Activated CD4-positive, CD25-positive, alpha-beta regulatory T cell treated with anti-CD3 and anti-CD28 coated beads, Interleukin-2, amount 50 U/mL, for 72 hours (primary cell): ENCODE data around the gene LAMA3.
A peak's percentile ranks its signal among the peaks of the same experiment; 100 is the strongest.

Experiments used
- DNase-seq: peaks from one replicate; pipeline ENCODE4 v3.0.0; 2021

Gene LAMA3

DNA sequence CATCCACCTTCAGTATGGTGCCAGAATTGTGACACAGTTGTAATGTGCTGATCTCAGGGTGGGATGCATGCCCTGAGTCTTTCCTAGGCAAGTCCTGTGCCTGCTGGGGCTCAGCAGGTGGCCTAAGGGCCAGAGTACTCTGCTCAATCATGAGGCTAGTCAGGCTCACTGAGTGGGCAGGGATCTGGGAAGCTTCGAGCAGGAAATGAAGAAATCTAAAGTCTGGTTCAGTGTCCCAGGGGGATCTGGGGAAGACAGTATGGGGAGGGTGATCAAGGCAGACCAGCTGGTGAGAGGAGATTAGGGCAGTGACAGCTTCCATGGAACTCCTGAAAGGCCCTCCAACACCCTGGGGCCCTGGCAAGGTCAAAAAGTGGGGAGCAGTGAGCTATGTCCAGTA lies 17.7 kb upstream of the LAMA3 start:
- no peak for DNase-seq

DNA sequence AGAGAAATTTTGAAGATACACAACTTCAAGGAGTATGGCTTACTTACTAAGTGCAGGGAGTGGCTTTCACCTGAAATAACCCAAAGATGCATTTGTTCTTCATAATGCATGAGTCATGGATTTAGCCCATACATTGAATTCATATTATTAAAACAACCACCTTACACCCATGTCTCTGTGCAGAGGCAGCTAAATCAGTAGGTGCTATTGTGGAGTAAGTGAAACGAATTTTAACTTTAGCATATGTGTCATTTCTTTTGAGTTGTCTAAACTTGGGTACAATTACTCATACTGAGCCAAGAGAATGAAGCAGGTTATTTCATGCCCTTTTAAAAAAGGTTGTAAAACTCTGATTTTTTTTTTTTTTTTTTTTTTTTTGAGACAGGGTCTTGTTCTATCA lies 15.5 kb upstream of the LAMA3 start:
- DNase-seq, result no peak

DNA sequence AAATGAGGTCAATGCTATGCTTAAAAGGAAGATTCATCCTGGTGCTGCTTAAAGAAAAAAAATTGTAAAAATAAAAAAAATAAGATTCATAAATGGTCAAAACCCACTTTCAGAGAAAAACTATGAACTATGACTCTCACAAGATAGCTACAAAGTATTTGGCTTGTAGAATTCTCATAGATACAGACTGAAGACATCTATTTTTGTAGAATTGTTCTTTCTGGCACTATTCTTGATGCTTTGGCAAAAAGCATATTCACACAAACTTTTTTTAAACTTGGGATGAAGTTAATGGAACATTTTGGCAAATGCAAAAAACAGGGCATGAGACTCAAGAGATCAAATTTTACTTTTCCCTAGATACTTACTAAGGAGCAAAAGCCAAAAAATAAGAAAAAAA lies 14.0 kb upstream of the LAMA3 start:
- DNase-seq, result no peak

DNA sequence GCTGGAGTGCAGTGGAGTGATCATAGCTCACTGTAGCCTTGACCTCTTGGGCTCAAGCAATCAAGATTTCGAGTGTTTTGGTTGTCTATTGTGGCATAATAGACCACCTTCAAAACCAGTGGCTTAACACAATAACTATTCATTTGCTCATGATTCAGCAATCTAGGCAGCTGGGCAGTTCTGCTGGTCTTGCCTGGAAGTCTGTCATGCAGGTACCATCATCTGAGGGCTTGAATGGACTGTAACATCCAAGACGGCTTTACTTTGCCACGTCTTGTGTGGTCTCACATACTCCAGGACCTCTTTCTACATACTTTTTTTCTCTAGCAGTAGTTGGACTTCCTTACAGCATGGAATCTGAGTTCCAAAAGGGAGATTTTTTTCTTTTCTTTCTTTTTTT lies 13.4 kb upstream of the LAMA3 start:
- no peak for DNase-seq

DNA sequence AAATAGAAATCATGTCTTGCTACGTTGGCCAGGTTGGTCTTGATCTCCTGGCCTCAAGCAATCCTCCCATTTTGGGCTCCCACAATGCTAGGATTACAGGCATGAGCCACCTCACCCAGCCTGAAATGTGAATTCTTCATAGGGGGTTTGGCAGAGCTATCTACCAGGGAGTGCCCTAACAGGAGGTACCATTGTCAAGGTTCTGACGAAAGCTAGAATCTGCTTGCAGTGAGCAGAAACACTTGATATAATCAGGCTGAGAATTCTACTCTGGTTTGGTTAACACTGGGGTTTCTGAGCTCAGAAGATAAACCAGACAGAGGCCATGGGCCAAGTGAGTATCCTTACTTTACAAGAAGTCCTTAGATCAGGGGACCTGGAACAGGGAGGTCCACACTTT lies 7.2 kb upstream of the LAMA3 start:
- DNase-seq, result no peak

DNA sequence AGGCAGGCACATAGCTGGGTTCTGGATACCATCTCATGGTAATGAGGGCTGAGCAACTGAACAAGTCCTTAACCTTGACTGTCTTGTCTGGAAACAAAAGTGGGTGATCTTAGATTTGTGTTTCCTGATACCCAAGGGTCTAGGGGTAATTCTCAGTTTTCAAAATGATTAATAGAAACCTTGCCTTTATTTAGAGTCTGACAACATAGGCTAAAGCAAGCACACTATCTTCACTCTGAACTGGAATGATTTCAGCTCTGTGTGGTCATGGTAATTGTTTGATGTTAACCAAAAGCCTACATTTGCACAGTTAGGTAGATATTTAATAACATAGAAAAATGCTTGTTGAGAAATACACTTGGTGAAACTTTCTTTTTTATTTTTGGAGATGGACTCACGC lies 6.8 kb upstream of the LAMA3 start:
- DNase-seq, result no peak

DNA sequence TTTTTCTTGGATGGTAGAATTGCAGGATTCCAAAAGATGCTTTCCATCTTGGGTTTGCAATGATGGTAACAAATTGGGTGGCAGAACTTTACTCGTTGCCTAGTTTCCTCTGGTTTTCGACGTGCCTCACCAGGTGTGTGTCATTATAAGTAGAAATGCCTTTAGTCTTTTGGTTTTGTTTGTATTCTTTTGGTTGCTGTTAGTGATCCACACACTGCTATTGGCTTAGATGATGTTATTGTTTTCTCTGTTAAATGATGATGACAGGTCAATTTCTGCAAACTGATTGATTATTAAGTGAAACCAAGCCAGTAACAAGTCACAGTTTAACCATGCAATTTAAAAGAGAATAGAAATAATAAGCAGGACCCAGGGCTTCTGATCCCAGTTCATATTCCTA lies 6.1 kb upstream of the LAMA3 start:
- no peak for DNase-seq

DNA sequence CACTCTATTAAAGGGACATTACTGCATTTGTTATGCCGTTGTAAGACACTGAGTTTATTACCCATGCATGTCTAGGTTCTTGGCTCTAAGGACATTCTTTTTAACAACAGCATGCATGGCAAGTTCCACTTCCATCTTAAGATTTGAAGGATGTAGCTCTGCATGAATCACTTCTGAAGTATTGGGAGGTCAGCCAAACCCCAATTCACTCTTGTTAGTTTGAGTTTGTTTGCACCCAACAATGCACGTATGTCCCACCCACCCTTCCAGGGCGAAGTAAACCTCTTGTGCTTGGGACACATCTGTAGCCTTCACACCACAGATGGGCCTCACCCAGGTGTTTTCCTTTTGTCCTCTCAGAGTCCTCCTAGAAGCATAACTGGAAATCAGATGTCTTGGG lies 5.6 kb upstream of the LAMA3 start:
- no peak for DNase-seq

DNA sequence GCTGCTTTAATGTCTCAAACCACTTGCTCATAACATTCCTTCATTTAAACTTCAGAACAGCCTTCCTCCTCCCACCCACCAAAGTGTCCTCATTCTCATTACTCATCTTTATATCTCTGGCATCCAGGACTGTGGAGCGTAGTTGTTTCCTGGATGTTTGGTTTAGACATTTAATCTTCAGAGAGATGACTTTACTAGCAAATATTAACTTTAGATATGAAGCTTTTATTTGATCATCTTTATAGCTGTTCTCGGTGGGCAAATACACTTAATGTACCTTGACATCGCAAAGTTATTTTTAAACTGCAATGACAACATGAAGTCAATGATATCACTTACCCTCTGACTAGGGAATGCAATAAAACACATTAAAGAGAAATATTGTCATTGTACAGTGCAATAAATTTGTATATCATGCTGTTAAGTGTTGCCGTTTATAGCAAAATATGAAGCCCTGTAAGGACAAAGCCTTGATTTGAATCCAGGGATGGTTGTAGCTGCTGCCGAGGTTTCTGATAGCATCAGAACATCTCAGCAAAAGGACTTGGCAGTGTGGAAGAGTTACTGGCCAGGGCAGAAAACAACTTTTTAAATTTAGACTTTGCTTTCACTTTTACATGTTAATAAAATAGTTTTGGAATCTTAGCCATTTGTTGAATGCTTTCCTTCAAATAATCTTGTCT lies 4.6 kb upstream of the LAMA3 start:
- DNase-seq, result no peak

DNA sequence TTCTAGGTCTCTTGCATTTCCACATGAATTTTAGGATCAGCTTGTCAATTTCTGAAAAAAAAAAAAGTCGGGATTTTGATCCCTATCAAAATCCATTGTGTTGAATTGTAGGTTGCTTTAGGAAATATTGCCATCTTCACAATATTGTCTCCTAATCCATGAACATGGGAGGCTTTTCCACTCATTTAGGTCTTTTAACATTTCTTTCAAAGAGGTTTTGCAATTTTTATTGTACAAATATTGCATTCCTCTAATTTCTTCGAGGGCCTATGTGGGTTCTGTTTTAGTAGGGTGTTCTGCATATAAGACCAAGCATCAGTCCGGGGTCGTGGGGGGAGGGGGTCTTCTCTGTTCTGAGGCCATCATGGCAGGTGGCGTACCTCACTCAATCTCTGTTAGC lies 725 bp upstream of the LAMA3 start:
- DNase-seq, result no peak

DNA sequence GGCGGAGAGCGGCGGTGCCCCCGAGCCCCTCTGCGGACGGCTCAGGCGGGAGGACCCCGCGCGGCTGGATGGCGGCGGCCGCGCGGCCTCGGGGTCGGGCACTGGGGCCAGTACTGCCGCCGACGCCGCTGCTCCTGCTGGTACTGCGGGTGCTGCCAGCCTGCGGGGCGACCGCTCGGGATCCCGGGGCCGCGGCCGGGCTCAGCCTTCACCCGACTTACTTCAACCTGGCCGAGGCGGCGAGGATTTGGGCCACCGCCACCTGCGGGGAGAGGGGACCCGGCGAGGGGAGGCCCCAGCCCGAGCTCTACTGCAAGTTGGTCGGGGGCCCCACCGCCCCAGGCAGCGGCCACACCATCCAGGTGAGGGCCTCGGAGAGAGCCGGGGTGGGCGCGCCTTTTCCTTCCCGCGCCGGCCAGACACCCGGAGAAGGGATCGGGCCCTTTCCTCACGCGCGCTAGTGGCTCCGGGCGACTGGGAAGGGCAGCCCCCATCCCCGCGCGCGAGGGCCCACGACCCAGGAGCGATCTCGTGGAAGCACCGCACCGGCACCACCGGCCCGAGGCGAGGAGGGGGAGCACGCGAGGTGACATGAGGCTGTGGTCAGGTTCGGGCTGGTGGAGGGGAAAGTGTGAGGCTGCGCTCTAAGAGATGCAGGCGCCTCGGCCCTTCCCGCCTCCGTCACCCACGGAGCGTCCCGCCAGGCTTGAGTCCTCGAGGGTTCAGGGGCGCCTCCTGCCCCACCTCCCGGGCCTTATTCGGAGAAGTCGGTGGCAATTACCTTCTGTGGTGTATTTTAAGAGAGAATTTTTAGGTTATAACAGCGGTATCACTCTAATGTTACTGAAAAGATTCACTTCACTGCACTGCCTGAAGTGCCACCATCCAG lies 607 bp downstream of the LAMA3 start:
- peak; percentile 34 for DNase-seq

DNA sequence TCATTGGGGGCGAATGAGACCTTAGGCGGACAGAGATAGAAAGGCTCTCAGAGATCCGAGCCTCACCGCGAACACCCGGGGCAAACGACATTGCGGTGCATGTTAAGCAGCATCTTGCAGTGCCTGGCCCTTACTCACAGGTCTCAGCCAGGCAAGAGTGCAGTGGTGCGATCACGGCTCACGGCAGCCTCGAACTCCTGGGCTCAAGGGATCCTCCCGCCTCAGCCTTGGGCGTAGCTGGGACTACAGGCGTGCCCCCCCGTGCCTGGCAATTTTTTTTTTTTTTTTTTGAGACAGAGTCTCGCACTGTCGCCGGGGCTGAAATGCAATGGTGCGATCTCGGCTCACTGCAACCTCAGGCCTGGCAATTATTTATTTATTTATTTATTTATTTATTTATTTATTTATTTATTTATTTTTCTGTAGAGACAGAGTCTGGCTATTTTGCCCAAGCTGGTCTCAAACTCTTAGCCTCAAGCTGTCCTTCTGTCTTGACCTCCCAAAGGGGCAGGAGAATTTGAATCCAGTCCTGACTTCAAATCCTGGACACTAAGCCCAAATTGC lies 1.3 kb downstream of the LAMA3 start:
- DNase-seq, result no peak

DNA sequence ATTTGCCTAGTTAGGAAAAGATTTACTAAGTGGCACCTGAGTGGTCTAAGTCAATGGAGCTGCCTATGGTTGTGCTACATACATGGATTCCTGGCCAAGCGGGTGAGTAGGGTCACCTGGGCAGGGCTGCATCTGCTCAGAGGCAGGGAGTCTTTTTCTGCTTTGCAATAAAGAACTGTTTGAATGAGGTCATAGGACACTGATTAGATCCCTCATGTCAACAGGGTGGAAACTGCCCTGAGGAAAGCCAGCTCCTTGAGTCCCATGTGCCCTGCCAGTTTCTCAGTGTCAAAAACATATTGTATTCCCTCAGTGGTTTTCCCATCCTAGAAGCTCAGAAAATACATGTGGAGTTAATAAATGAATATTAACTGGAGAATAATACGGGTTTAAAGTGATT lies 4.6 kb downstream of the LAMA3 start:
- no peak for DNase-seq

DNA sequence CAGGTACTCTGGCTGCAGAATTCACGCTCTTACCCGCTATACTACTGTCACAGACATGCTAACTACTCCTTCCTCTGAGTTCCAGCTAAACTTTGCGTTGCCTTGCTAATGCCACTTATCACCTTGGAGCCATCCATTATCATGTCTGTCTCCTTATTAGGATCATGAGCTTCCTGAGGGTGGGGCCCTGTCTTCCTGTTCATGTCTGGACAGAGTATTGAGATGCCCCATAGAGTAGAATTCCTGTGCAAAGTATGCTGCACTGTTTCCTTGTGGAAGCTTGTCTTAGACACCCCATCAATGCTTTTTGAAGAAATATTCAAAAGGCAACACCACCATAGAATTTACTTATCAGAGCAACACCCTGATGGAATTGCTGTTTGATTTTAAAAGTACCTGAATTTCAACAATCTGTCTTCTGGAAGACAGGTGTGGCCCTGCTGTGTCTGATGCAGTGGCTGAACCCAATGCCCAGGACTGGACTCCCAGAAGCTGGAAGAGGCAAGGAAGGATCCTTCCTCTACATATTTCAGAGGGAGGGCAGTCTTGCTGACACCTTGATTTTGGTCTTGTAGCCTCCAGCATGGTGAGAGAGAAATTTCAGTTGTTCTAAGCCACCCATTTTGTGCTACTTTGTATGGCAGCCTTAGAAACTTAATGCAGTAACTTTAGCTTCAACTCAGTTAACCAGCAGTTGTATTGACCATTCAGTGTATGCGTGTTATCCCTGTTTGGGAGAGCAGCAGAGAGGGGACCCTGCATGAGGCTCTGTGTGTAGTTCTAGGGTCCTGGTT lies 5.6 kb downstream of the LAMA3 start:
- DNase-seq, result no peak

DNA sequence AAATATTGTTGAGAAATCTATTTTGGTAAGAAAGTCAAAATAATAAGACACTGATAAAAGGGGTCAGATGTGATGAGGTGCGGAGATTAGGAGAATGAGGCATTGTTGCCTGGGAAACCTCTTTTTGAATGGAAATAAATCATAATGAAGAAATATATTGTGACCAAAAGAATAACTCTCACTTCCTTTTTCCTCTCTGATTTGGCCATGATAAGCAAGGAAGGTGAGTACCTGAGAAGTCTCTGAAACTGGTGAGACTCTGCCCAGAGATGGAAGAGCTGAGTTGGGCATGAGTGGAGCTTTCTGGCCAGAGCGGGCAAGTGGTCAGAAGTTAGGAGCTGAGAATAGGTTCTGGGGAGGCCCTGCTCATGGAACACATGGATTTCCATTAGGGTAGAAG lies 11.8 kb downstream of the LAMA3 start:
- DNase-seq, result no peak

DNA sequence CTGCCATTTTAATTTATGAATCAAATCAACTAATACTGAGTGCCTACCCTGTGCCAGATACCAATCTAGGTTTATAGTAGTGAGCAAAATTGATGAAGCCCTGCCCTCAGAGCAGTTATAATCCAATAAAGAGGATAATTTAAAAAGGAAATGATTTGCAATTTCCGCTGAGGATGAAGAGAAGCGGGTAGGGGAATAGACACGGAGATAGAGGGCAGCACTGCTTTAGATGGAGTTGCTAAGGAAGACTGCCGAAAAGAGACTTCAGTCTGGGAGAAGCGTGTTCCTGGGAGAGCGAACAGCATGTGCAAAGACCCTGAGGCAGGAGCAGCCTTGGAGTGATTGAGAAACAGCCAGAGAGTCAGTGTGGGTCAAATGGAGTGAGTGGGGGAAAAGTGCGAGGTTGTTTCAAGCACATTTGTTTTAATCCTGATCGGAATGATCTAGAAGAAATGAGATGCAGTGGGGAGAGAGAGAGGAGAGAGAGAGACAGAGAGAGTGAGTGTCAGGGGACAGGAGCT lies 12.4 kb downstream of the LAMA3 start:
- no peak for DNase-seq

DNA sequence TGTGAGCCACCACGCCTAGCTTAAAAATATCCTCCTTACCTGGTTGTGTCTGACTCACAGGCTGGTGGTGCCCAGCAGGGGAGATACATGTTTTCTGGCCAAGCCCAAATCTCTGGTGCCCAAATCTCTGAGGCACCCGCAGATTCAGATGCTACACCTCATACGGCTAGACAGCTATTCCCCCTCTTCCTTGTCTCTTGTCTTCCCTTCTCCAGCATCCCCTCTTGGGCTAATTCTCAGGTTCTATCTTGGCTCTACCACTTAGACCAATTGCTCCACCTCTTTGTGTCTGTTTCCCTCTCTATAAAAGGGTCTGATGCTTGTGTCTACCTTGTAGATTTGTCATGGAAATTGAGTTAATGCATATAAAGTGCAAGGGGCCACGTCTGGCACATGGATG lies 13.4 kb downstream of the LAMA3 start:
- DNase-seq, result no peak

DNA sequence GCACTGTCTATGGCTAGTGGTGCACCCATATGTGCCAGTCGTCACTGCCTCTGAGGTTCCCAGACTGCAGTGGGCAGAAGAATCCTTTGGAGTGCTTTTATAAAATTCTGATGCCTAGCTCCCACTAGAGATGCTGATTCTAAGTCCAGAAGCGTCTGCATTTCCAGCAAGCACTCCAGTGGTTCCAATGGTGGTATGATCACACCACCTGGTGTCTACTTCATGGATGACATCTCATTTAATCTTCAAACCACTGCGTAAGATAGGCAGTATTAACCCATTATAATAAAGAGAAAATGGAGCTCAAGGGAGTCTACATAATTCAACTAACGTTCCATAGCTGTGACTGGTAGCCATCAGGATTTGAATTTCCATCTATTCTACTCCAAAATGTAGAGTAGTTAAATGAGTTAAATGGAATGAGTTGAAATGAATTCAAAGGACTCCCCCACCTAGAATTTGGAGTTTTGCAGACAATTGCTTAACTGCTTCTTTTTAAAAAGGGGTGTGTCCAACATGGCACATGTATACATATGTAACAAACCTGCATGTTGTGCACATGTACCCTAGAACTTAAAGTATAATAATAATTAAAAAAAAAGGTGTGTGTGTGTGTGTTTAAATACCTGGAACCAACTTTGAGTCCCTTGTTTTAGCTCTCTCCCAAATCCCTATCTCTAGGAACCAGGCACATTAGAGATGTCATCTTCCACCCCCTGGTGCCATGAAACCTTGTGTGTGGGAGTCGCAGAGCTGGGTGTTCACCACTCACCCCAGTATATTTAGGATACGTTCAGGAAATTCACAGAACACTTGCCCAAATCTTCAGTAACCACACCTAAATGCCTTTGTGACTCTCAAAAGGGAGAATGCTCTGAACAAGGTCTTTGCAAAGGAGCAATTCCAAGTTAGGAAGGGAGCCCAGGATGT lies 14.1 kb downstream of the LAMA3 start:
- DNase-seq, result no peak

DNA sequence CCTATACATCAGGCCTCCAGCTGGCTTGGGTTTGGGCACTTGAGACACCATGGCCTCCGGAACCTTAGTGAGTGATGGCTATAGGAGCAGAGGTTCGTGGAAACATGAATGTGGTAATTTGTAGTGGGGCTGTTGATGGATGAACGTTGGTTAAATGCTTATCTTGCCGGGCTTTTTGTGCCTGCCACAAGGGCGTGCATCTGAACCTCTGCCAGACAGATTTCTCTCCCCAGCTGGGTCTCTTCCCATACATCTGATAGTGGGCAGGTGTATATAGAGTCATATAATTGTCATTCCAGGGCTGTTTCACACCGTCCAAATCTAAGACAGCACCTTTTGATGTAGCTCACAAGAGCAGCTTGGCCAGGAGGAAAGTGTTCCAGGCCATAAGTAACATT lies 14.7 kb downstream of the LAMA3 start:
- no peak for DNase-seq

DNA sequence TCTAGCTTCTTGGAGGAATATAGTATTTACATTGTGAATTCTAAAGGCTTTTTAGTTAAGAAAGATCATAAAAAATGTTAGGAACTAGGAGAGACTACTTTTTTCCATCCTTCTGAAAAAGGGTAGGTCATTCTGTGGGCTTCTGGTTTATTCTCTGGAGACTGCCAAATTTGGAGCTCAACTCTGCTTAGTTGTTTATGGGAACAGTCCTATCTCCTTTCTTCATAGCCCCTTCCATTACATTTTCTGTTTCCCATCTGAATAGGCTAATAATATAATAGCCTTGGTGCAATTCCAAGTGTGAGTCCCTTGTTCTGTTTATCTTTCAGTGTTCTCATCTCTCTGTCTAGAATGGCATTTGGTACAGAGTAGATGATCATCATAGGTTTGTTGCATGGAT lies 15.6 kb downstream of the LAMA3 start:
- DNase-seq, result no peak

DNA sequence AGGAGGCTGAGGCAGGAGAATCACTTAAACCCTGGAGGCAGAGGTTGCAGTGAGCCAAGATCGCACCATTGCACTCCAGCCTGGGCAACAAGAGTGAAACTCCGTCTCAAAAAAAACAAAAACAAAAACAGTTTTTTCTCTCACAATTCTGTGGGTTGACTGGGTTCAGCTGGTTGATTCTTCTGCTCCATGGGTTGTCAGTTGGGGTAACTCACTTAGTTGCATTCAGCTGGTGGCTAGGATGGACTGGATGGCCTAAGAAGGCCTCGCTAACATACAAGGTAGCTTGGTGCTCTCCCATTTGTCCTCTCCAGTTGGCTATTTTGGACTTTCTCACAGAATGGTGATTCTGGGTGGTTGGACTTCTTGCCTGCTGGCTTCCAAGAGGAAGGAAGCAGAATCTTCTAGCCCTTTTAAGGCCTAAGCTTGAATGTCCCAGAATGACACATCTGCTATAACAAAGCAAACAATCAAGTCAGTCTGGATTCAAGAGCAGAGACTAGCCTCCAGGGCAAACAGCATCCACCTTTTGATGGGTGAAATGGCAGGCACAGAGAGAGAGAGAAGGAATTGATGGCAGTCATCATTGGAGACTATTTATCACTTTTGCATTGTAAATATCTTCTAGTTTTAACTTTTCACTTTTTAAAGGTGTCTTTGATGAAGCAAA lies 17.9 kb downstream of the LAMA3 start:
- DNase-seq, result no peak
